ENCODE measurements around the gene ENOSF1.
A peak's percentile ranks its signal among the peaks of the same experiment; 100 is the strongest.
"Not testable (repeated sequence)": the region's sequence is repeated elsewhere in the genome, so short reads cannot be mapped to it uniquely, and the experiment has no call there.

The ENOSF1 gene

DNA sequence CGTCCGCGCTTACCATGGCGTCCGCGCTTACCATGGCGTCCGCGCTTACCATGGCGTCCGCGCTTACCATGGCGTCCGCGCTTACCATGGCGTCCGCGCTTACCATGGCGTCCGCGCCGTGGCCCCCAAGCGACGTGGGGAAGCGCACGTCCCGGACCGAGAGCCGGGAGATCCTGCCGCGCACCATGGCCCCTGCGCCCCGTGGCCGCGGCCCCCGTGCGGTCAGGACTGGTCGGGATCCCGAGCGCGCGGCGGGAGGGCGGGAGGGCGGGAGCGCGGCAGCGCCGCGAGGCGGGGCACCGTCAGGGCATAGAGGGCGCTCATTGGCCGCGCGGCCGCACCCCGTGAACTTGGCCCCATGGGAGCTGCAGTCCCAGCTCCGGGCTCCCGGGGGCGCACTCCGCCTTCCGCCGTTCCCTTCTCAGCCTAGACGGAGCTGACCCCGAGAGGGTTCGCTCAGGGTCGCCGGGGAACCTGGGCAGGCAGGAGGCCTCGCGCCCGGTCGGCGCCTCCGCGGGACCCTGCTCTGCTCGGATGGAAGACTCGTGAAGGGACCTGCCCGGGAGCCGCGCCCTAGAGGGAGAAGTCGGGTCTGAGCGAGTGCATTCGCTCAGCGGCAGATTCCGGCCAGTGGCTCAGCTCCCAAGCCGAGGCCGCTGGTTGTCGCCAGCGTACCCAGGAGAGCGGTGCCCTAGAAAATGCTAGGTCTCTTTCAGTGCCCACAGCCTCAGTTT is at the start of gene ENOSF1:
ENOSF1 (minus strand) TSS at position 230 of the 734 bp plus-strand sequence; CDS start at position 187, 43 bp downstream.
- TF ChIP-seq, protein P1, sequence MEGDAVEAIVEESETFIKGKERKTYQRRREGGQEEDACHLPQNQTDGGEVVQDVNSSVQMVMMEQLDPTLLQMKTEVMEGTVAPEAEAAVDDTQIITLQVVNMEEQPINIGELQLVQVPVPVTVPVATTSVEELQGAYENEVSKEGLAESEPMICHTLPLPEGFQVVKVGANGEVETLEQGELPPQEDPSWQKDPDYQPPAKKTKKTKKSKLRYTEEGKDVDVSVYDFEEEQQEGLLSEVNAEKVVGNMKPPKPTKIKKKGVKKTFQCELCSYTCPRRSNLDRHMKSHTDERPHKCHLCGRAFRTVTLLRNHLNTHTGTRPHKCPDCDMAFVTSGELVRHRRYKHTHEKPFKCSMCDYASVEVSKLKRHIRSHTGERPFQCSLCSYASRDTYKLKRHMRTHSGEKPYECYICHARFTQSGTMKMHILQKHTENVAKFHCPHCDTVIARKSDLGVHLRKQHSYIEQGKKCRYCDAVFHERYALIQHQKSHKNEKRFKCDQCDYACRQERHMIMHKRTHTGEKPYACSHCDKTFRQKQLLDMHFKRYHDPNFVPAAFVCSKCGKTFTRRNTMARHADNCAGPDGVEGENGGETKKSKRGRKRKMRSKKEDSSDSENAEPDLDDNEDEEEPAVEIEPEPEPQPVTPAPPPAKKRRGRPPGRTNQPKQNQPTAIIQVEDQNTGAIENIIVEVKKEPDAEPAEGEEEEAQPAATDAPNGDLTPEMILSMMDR (IDR thresholded peaks at IDR 0.05; ENCODE audit: extremely low read depth, insufficient read depth, missing control alignments) = peak; percentile 88
- DNase-seq (ENCODE audit: low spot score) = peak; percentile 93
- in situ Hi-C loops (cut with MboI; ENCODE audit: low pct_unique_long_range_greater_than_20kb, low sequenced_read_pairs, unreplicated experiment) = no loop called here

DNA sequence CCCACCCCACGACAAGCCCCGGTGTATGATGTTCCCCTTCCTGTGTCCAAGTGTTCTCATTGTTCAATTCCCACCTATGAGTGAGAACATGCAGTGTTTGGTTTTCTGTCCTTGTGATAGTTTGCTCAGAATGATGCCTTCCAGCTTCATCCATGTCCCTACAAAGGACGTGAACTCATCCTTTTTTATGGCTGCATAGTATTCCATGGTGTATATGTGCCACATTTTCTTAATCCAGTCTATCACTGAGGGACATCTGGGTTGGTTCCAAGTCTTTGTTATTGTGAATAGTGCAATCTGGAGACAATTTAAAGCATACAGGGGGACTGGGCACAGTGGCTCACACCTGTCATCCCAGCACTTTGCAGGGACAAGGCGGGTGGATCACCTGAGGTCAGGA is 47.4 kb upstream of the ENOSF1 start:
- in situ Hi-C loops (cut with MboI; ENCODE audit: low pct_unique_long_range_greater_than_20kb, low sequenced_read_pairs, unreplicated experiment) = not testable (repeated sequence)

GRCh38 chr18:755506-755905 is 43.1 kb upstream of the ENOSF1 start:
- in situ Hi-C loops (cut with MboI; ENCODE audit: low pct_unique_long_range_greater_than_20kb, low sequenced_read_pairs, unreplicated experiment) = no loop called here
- TF ChIP-seq, protein P1 (IDR thresholded peaks at IDR 0.05; ENCODE audit: extremely low read depth, insufficient read depth, missing control alignments) = no peak
- DNase-seq (ENCODE audit: low spot score) = no peak

More for the DNA sequence above, 47.4 kb upstream of the ENOSF1 start:
- not testable (repeated sequence) for DNase-seq (ENCODE audit: low spot score)

DNA sequence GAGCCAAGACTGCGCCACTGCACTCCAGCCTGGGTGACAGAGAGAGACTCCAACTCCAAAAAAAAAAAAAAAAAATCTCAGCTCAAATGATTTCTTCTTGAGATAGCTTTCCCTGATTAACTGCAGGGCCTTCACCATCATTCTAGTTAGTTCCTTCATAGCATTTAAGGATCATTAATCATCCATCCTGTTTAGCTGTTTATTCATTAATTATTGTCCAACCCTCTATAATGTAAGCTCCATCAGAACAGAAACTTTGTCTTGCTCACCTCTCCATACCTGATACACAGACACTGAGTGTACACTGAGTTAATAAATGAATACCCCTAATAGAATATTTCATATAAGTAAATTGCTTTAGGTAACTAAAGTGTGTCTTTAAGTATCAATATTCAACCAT is 42.2 kb upstream of the ENOSF1 start:
- DNase-seq (ENCODE audit: low spot score) = no peak
- TF ChIP-seq, protein P1 (IDR thresholded peaks at IDR 0.05; ENCODE audit: extremely low read depth, insufficient read depth, missing control alignments) = no peak
- in situ Hi-C loops (cut with MboI; ENCODE audit: low pct_unique_long_range_greater_than_20kb, low sequenced_read_pairs, unreplicated experiment) = no loop called here

- no peak for DNase-seq (ENCODE audit: low spot score)
- TF ChIP-seq, protein P1 (IDR thresholded peaks at IDR 0.05; ENCODE audit: extremely low read depth, insufficient read depth, missing control alignments) = no peak
- in situ Hi-C loops (cut with MboI; ENCODE audit: low pct_unique_long_range_greater_than_20kb, low sequenced_read_pairs, unreplicated experiment) = no loop called here
Measured at GRCh38 chr18:750456-750855, 38.0 kb upstream of the ENOSF1 start.

DNA sequence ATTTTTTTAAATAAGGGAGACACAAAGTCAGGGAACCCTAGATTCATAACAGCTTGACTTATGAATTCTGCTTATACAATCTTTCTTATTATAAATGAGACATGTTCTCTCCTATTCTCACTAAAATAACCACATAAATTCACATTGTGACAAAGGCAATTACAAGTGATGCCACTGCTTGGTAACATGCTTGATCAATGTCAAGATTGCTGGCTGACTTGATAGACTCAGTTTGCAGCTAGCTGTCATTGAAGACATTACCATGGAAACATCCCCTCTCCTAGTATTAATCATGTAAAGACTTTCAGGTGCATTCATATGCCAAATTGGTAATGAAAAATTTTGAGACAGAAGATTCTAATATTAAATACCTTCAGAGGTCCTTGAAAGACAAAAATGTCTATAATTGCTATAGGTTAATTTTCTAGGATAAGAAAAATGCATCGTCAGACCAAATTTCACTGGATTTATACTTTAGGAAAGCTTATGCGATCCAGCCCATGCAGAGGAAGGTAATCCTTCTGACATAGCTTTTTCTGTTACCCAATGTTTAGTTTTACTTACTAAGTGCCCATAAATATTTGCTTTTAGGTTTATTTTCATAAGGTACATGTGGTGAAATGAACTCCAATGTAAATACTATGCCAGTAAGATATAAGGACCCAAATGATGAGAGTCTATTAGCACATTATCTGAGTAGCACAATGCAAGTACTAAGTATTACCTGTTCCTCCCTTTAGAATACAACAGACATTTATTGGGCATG is 32.6 kb upstream of the ENOSF1 start:
- TF ChIP-seq, protein P1 (IDR thresholded peaks at IDR 0.05; ENCODE audit: extremely low read depth, insufficient read depth, missing control alignments) = no peak
- in situ Hi-C loops (cut with MboI; ENCODE audit: low pct_unique_long_range_greater_than_20kb, low sequenced_read_pairs, unreplicated experiment) = loop anchor here (10.0 kb wide), 1 partner anchor 80 kb away; no protein-coding TSS in a partner anchor

More for the DNA sequence above, 32.6 kb upstream of the ENOSF1 start:
- no peak for DNase-seq (ENCODE audit: low spot score)
